ENCODE results near the gene NEGR1.

Gene NEGR1

DNA sequence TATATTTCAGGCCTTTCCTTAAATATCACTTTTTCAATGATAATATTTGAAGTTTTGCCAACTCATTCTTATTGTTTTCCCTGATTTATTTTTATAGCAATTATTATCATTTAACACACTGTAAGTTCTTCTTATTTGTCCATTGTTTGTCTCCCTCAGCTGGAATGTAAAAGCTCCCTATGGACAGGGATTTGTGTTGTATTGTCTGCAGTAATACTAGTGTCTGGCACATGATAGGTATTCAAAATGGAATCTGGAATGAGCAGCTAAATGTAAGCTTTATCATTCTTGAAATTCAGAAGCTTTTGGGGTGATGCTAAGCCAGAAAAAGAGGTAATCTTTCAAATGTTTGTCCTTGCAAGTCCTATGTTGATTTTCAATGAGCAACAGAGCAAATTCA is 112.1 kb downstream of the NEGR1 start:
- TF ChIP-seq, protein P1, sequence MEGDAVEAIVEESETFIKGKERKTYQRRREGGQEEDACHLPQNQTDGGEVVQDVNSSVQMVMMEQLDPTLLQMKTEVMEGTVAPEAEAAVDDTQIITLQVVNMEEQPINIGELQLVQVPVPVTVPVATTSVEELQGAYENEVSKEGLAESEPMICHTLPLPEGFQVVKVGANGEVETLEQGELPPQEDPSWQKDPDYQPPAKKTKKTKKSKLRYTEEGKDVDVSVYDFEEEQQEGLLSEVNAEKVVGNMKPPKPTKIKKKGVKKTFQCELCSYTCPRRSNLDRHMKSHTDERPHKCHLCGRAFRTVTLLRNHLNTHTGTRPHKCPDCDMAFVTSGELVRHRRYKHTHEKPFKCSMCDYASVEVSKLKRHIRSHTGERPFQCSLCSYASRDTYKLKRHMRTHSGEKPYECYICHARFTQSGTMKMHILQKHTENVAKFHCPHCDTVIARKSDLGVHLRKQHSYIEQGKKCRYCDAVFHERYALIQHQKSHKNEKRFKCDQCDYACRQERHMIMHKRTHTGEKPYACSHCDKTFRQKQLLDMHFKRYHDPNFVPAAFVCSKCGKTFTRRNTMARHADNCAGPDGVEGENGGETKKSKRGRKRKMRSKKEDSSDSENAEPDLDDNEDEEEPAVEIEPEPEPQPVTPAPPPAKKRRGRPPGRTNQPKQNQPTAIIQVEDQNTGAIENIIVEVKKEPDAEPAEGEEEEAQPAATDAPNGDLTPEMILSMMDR (IDR thresholded peaks at IDR 0.05; ENCODE audit: low read depth, low read length, missing control alignments), result no peak
- DNase-seq (ENCODE audit: low read depth), result no peak
- in situ Hi-C loops (cut with HindIII; ENCODE audit: low sequenced_read_pairs), result no loop called here
- no peak overlapping the region for H3K4me3 ChIP-seq (ENCODE audit: low read depth, low read length)

DNA sequence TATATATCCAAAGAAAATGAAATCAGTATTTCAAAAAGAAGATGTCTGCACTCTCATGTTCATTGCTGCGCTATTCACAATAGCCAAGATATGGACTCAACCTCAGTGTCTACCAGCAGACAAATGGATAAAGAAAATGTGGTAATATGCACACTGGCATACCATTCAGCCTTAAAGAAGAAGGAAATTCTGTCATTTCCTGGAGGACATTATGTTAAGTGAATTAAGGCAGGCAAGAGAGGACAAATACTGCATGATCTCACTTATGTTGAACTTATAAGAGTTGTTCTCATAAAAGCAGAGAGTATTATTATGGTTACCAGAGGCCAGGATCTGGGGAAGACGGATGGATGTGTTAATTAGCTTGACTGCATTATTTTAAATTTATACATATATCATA is 115.9 kb downstream of the NEGR1 start:
- DNase-seq (ENCODE audit: low read depth), result no peak
- in situ Hi-C loops (cut with HindIII; ENCODE audit: low sequenced_read_pairs), result no loop called here
- TF ChIP-seq, protein P1 (IDR thresholded peaks at IDR 0.05; ENCODE audit: low read depth, low read length, missing control alignments), result no peak
- H3K4me3 ChIP-seq (ENCODE audit: low read depth, low read length), result no peak overlapping the region

DNA sequence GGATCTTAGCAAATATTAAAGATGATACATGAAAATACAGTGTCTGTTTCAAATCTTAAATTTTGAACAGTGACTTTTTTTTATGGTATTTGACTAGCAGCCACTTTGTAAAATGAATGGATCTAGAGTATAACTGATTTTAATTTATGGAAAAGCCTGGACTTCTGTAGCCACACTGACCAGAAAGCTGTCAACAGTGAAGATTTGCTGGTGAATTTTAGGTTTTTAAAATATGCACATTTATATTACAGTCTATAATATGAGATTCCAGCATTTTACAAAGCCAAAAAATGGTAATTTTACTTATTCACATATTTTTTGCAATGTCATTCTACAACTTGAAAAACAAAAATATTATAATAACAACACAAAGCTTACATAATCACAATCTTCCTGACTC is 131.8 kb downstream of the NEGR1 start:
- in situ Hi-C loops (cut with HindIII; ENCODE audit: low sequenced_read_pairs), result no loop called here
- TF ChIP-seq, protein P1 (IDR thresholded peaks at IDR 0.05; ENCODE audit: low read depth, low read length, missing control alignments), result no peak
- DNase-seq (ENCODE audit: low read depth), result no peak
- H3K4me3 ChIP-seq (ENCODE audit: low read depth, low read length), result no peak overlapping the region

DNA sequence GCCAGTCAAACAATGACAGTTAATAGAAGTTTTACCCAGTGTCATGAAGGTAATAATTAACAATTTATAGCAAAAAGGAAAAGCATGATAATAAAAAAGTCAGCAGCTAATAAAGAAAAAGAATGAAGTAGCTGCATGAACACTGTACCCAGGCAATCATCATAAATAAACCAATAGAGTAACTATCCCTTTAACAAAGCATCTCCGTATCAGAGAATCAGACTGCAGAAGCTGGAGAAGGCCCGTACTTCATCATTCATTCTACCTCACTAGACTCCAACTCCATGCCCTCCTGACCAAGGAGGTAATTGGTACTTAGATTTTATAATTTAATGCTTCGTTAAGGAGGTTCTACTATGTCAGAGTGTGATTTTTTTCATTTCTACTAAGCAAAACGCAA is 140.5 kb downstream of the NEGR1 start:
- H3K4me3 ChIP-seq (ENCODE audit: low read depth, low read length), result no peak overlapping the region
- DNase-seq (ENCODE audit: low read depth), result no peak
- in situ Hi-C loops (cut with HindIII; ENCODE audit: low sequenced_read_pairs), result no loop called here
- TF ChIP-seq, protein P1 (IDR thresholded peaks at IDR 0.05; ENCODE audit: low read depth, low read length, missing control alignments), result no peak

DNA sequence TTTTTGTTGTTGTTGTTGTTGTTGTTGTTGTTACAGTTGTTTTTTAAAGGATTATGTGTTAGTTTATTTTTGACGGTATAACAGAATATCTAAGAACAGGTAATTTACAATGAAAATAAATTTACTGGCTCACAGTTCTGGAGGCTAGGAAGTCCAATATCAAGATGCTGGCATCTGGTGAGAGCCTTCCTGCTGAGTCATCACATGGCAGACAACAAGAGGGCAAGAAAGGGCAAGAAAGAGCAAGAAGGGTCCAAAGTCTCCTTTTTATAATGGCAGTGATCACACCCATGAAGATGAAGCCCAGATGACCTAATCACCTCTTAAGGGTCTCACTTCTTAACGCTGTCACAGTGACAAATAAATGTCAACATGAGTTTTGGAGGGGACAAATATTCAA is 142.1 kb downstream of the NEGR1 start:
- TF ChIP-seq, protein P1 (IDR thresholded peaks at IDR 0.05; ENCODE audit: low read depth, low read length, missing control alignments), result no peak
- in situ Hi-C loops (cut with HindIII; ENCODE audit: low sequenced_read_pairs), result no loop called here
- no peak for DNase-seq (ENCODE audit: low read depth)
- H3K4me3 ChIP-seq (ENCODE audit: low read depth, low read length), result no peak overlapping the region

DNA sequence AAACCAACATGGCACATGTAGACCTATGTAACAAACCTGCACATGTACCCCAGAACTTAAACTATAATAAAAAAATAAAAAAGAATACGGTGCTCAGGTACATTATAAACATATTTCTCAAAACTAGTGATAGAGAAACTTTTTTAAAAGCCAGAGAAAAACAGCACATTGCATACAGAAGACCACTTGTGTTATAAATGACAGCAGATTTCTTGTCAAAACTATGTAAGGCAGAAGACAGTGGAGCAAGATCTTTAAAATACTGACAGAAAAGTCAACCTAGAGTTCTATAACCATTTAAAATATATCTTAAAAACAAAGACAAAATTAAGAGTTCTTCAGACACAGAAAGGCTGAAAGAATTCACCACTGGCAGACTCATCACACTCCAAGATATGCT is 144.7 kb downstream of the NEGR1 start:
- TF ChIP-seq, protein P1 (IDR thresholded peaks at IDR 0.05; ENCODE audit: low read depth, low read length, missing control alignments), result no peak
- H3K4me3 ChIP-seq (ENCODE audit: low read depth, low read length), result no peak overlapping the region
- in situ Hi-C loops (cut with HindIII; ENCODE audit: low sequenced_read_pairs), result no loop called here
- no peak for DNase-seq (ENCODE audit: low read depth)

DNA sequence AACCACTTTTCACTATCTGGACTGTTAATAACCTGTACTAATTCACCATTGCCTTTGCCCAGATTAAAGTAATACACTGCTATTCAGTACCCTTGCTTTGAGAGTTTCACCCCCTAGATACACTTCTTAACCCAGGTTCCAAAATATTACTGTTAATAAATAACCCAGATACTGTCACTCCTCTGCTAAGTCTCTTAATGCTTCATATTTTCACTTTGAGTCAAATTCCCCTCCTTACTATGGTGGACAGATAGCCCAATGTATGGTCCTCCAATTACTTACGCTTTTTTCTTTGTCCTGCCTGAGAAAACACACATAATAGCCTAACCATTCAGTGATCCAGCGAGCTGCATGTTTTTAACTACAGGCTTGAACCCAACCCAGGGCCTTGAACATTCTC is 152.5 kb downstream of the NEGR1 start:
- TF ChIP-seq, protein P1 (IDR thresholded peaks at IDR 0.05; ENCODE audit: low read depth, low read length, missing control alignments), result no peak
- in situ Hi-C loops (cut with HindIII; ENCODE audit: low sequenced_read_pairs), result no loop called here
- no peak overlapping the region for H3K4me3 ChIP-seq (ENCODE audit: low read depth, low read length)
- no peak for DNase-seq (ENCODE audit: low read depth)
